ENCODE results near the gene PNKD. TPM values are rescaled to one million over a fixed set of nuclear protein-coding genes. Genes with fewer than 3 reads are reported as not detected.

The PNKD gene
- total RNA-seq, 1 donor from 2014 or later = 32.9 TPM

Small RNA genes lying within 50 kb of the gene (small RNA-seq; reads per million reads assigned to genes)
- gene MIR6810 (ENCODE audit: low replicate concordance) = not detected

Other genes with a start within 250 kb of the PNKD start
- not detected for gene RUFY4, start 201.3 kb upstream of the PNKD start, total RNA-seq
- gene CXCR2, start 144.5 kb upstream of the PNKD start, total RNA-seq = 0.31 TPM
- gene CXCR1, start 103.6 kb upstream of the PNKD start, total RNA-seq = 0.31 TPM
- 213 TPM for gene ARPC2, start 53.3 kb upstream of the PNKD start, total RNA-seq
- gene GPBAR1, start 9.5 kb upstream of the PNKD start, total RNA-seq = 0.92 TPM
- 203 TPM for gene AAMP, start 382 bp upstream of the PNKD start, total RNA-seq
- gene TMBIM1, start 22.0 kb downstream of the PNKD start, total RNA-seq = 152 TPM
- gene CATIP, start 86.3 kb downstream of the PNKD start, total RNA-seq = not detected
- gene SLC11A1, start 111.8 kb downstream of the PNKD start, total RNA-seq = 6.8 TPM
- 77.8 TPM for gene CTDSP1, start 129.3 kb downstream of the PNKD start, total RNA-seq
- not detected for gene VIL1, start 148.6 kb downstream of the PNKD start, total RNA-seq